K562 (cell line): Measurements from ENCODE around the gene TFF2. TPM values are rescaled to one million over a fixed set of nuclear protein-coding genes. Genes with fewer than 3 reads are reported as not detected.

Experiments used
- ATAC-seq: fragments of 200-7000 bp; cut with Tn5 transposase; 3 replicates; pipeline ENCODE4 v1.9.1; 2020; ENCODE audit warnings: moderate library complexity
- BruUV-seq: library from RNA; stranded (reverse); fragments of 400-500 nt; replicated peaks from 2 replicates; lab custom pipeline; 2021; lab: Mats Ljungman, UMichigan
- CTCF ChIA-PET: fragments of 300-600 bp; formaldehyde crosslinking; extraction: SDS; loops from one replicate; lab custom pipeline; 2021; ENCODE audit warnings: low intra/inter-chr PET ratio; lab: Yijun Ruan, JAX
- POLR2A ChIA-PET: fragments of 300-600, 350-650 bp; sonication (Branson Sonifier 250); formaldehyde crosslinking; extraction: SDS; loops from one replicate; lab custom pipeline; 2021; ENCODE audit warnings: antibody characterized with exemption, inconsistent platforms; lab: Yijun Ruan, JAX
- DNase-seq, 4 experiments: peaks; one replicate each; pipeline versions ENCODE4 v3.0.0 to v3.0.0-alpha.2; 2011 to 2018; ENCODE audit warnings: low spot score in 3 of 4, mixed read lengths in 3 of 4; ENCODE audit errors: extremely low read depth in 1 of 4
- FAIRE-seq: peaks from 2 replicates; lab custom pipeline; 2011; peaks lifted over from hg19 to GRCh38; lab: Jason Lieb, UNC
- H2AFZ ChIP-seq: 2 replicates; pipeline ENCODE4 v1.6.0; 2011; ENCODE audit warnings: low read depth, low read length, control low read depth, inconsistent platforms
- H3K27ac ChIP-seq: fragments of 200-600 bp; 3 replicates; pipeline ENCODE4 v1.8.0; 2011; ENCODE audit warnings: low read depth, mild to moderate bottlenecking, control low read depth, inconsistent platforms, low read length, moderate library complexity, mixed read lengths; ENCODE audit errors: extremely low read depth
- H3K27me3 ChIP-seq, 2 experiments: fragments of 300-600 bp in 1 of 2; 2 replicates in 1 of 2; 3 replicates in 1 of 2; pipeline versions ENCODE4 v1.6.0 to v1.8.0; 2011; ENCODE audit warnings: inconsistent platforms in 2 of 2, low read length in 2 of 2, mild to moderate bottlenecking in 1 of 2, mixed read lengths in 1 of 2, moderate library complexity in 1 of 2; ENCODE audit not compliant: control insufficient read depth in 2 of 2, insufficient read depth in 2 of 2
- H3K36me3 ChIP-seq: fragments of 300-600 bp; 3 replicates; pipeline ENCODE4 v1.8.0; 2011; ENCODE audit warnings: mild to moderate bottlenecking, low read length, inconsistent platforms; ENCODE audit not compliant: control insufficient read depth, insufficient read depth
- H3K4me1 ChIP-seq, 2 experiments: fragments of 200-600 bp in 1 of 2; replicated peaks in 1 of 2; 2 replicates in 1 of 2; 3 replicates in 1 of 2; pipeline versions ENCODE4 v1.5.1 to v1.8.0; 2011; ENCODE audit warnings: inconsistent platforms in 2 of 2, low read length in 2 of 2, mild to moderate bottlenecking in 1 of 2, mixed read lengths in 1 of 2, moderate library complexity in 1 of 2; ENCODE audit not compliant: control insufficient read depth in 2 of 2, insufficient read depth in 2 of 2
- H3K4me2 ChIP-seq: 2 replicates; pipeline ENCODE4 v1.6.1; 2011; ENCODE audit warnings: low read length, control low read depth, inconsistent platforms, mixed read lengths; ENCODE audit not compliant: insufficient read depth
- H3K4me3 ChIP-seq: fragments of 200-600 bp; sonication (generic), shearing (Covaris generic); 2 replicates; pipeline ENCODE4 v1.5.1; 2016; ENCODE audit warnings: control low read depth, inconsistent platforms
- H3K79me2 ChIP-seq: fragments of 200-600 bp; 3 replicates; pipeline ENCODE4 v1.8.0; 2011; ENCODE audit warnings: low read length, inconsistent platforms; ENCODE audit not compliant: control insufficient read depth, insufficient read depth
- H3K9ac ChIP-seq, 2 experiments: 2 replicates each; pipeline versions ENCODE4 v1.6.0 to v1.6.1; 2011; ENCODE audit warnings: low read depth in 2 of 2, low read length in 2 of 2, control low read depth in 1 of 2, inconsistent platforms in 1 of 2, mild to moderate bottlenecking in 1 of 2, mixed read lengths in 1 of 2; ENCODE audit not compliant: insufficient read depth in 1 of 2
- H3K9me1 ChIP-seq: one replicate; pipeline ENCODE4 v1.6.0; 2011; ENCODE audit warnings: inconsistent platforms, mild to moderate bottlenecking, low read length, moderate library complexity; ENCODE audit not compliant: control insufficient read depth, insufficient read depth
- H3K9me3 ChIP-seq: replicated peaks from 2 replicates; pipeline ENCODE4 v1.5.1; 2011; ENCODE audit warnings: low read depth, low read length, inconsistent platforms; ENCODE audit not compliant: control insufficient read depth, insufficient read depth
- H4K20me1 ChIP-seq: replicated peaks from 2 replicates; pipeline ENCODE4 v1.6.1; 2011; ENCODE audit warnings: low read length, inconsistent platforms, mixed read lengths; ENCODE audit not compliant: control insufficient read depth, insufficient read depth
- BRCA1 ChIP-seq, 2 experiments: fragments of 450-650 bp in 1 of 2; sonication (generic) in 1 of 2; formaldehyde crosslinking in 1 of 2; IDR thresholded peaks; 2 replicates each; pipeline versions ENCODE4 v1.5.0 to v1.6.1; 2017 to 2020; ENCODE audit warnings: mild to moderate bottlenecking in 1 of 2, missing genetic modification reagents in 1 of 2
- CREM ChIP-seq: IDR thresholded peaks from 2 replicates; pipeline ENCODE4 v1.6.1; 2014; ENCODE audit warnings: antibody characterized with exemption, low read depth
- HDAC6 ChIP-seq: IDR thresholded peaks from 2 replicates; pipeline ENCODE4 v1.6.1; 2012; ENCODE audit warnings: low read depth, mild to moderate bottlenecking, control low read depth, inconsistent platforms, low read length, moderate library complexity
- MEIS2 ChIP-seq: fragments of 450-650 bp; IDR thresholded peaks from 2 replicates; pipeline ENCODE4 v1.6.1; 2014; ENCODE audit warnings: mild to moderate bottlenecking; ENCODE audit not compliant: partially characterized antibody
- NCOA1 ChIP-seq: fragments of 450-650 bp; IDR thresholded peaks from 2 replicates; pipeline ENCODE4 v1.6.1; 2016; ENCODE audit warnings: low read depth
- NFE2L1 ChIP-seq: fragments of 450-650 bp; IDR thresholded peaks from 2 replicates; pipeline ENCODE4 v1.6.1; 2016; ENCODE audit warnings: missing genetic modification characterization, low read depth, mild to moderate bottlenecking, missing compliant biosample characterization, moderate library complexity, borderline replicate concordance
- PHF8 ChIP-seq: fragments of 200-600 bp; sonication (generic); IDR thresholded peaks from 2 replicates; pipeline ENCODE4 v1.6.1; 2012; ENCODE audit warnings: mixed run types, mild to moderate bottlenecking, inconsistent platforms, low read length, moderate library complexity, borderline replicate concordance
- RFX5 ChIP-seq: IDR thresholded peaks from 2 replicates; pipeline ENCODE4 v1.6.1; 2011; ENCODE audit warnings: low read depth, mild to moderate bottlenecking, improper control_type of control experiment, low read length
- TAF9B ChIP-seq: fragments of 450-650 bp; IDR thresholded peaks from 2 replicates; pipeline ENCODE4 v1.6.1; 2018; ENCODE audit warnings: mild to moderate bottlenecking; ENCODE audit not compliant: partially characterized antibody
- ZNF175 ChIP-seq: fragments of 200-800 bp; sonication (Bioruptor generic); IDR thresholded peaks from 2 replicates; pipeline ENCODE4 v1.6.1; 2016; ENCODE audit warnings: low read depth, mild to moderate bottlenecking, missing genetic modification characterization, missing compliant biosample characterization
- WGBS: fragments of 100-300 bp; shearing (Covaris generic); methylation state at CpG from one replicate; pipeline ENCODE4 v1.1.6; 2016; ENCODE audit warnings: low coverage, mixed read lengths; ENCODE audit not compliant: insufficient coverage; ENCODE audit errors: missing lambda C conversion rate; 5-methylcytosine and 5-hydroxymethylcytosine counted together
- in situ Hi-C: fragments of 300-500 bp; cut with MboI; formaldehyde crosslinking; loops from 4 replicates; pipeline ENCODE4 v1.15.0; 2018; ENCODE audit warnings: inconsistent platforms, mixed read lengths
- intact Hi-C: fragments of 100-400 bp; cut with micrococcal nuclease; formaldehyde crosslinking; loops from 2 replicates; pipeline ENCODE4 v1.14.2; 2022
- polyA plus RNA-seq, 8 experiments: library from polyadenylated mRNA; depleted of rRNA in 4 of 8; stranded (reverse) in 5 of 8; unstranded in 3 of 8; fragments of >200 nt; fragmentation: Nextera tagmentation in 2 of 8; fragmentation: Illumina TruSeq in 1 of 8; extraction: Ambion mirVana in 2 of 8; extraction: Trizol in 1 of 8; gene quantifications; 2 replicates each; pipeline versions ENCODE4 v1.2.1 to v1.2.3, GENCODE V29; 2011 to 2014; ENCODE audit warnings: inconsistent platforms in 1 of 8, missing spikeins in 1 of 8
- total RNA-seq, 7 experiments: library from RNA; depleted of rRNA in 6 of 7; stranded (reverse); fragments of >200 nt in 6 of 7; fragmentation: Illumina TruSeq in 2 of 7; extraction: Trizol in 2 of 7; gene quantifications; 2 replicates each; pipeline versions ENCODE4 v1.2.1 to v1.2.3, GENCODE V29; 2011 to 2021; ENCODE audit warnings: low replicate concordance in 1 of 7
- TF ChIP-seq, protein P1 (sequence below): fragments of 250-450 bp; sonication (Bioruptor Pico); IDR thresholded peaks from 2 replicates; pipeline ENCODE4 v1.9.0; 2021; ENCODE audit warnings: mild to moderate bottlenecking, inconsistent platforms
- TF ChIP-seq, protein P2 (sequence below): fragments of 250-450 bp; sonication (Bioruptor Pico); IDR thresholded peaks from 2 replicates; pipeline ENCODE4 v1.8.0; 2022; ENCODE audit warnings: inconsistent platforms, mild to moderate bottlenecking, moderate library complexity, borderline replicate concordance
- TF ChIP-seq, protein P3 (sequence below): fragments of 450-650 bp; conservative IDR thresholded peaks from 2 replicates; pipeline ENCODE4 v1.6.1; 2016; ENCODE audit warnings: missing genetic modification characterization, low read depth, mild to moderate bottlenecking, control low read depth, missing compliant biosample characterization
- TF ChIP-seq, protein P4 (sequence below): sonication (generic); formaldehyde crosslinking; IDR thresholded peaks from 2 replicates; pipeline ENCODE4 v1.8.0; 2022; ENCODE audit warnings: mild to moderate bottlenecking, low read depth, missing genetic modification reagents

TFF2 gene
- total and polyA plus RNA-seq, 9 of the 15 experiments (the other 6 are each of a cell fraction or from before 2014, with no cell fraction given), result not detected

DNA sequence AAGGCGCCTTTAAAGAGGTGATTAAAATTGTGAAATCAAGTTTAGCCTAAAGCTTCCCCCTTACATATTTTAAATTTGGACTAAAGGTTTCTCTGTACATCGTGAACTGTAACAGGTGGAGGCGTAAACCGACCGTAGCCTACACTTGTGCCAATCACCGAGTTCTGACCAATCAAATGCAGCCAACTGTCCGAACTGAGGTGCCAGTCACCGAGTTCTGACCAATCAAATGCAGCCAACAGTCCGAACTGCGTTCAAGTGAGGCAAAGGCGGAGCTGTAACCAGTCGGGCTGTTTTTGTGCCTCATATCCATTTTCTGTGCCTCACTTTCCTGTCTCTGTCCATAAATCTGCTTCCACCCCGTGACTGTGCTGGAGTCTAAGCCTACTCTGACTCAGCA is 8.1 kb upstream of the TFF2 start:
- no peaks in the 10 kb centered on the region for H4K20me1 ChIP-seq
- POLR2A ChIA-PET, result interaction anchor here (0.5 to 1.2 kb wide), 4 partner anchors 9 to 219 kb away, joined by 3 to 4 read pairs (median 4); no protein-coding TSS in a partner anchor
- in situ Hi-C loops, result no loop called here
- H3K4me3 ChIP-seq, result no peak overlapping the region
- H3K9me1 ChIP-seq, result no peaks in the 10 kb centered on the region
- peak; percentile 74 for ATAC-seq
- H3K36me3 ChIP-seq, result no peaks in the 10 kb centered on the region
- no peak overlapping the region for H3K9ac ChIP-seq
- CTCF ChIA-PET, result no interaction called here
- H2AFZ ChIP-seq, result no peak overlapping the region
- BruUV-seq, result no TSS peak
- WGBS, result 5% methylated on average over 13 of the region's 13 CpGs
- H3K79me2 ChIP-seq, result no peaks in the 10 kb centered on the region
- H3K4me2 ChIP-seq, result no peak overlapping the region
- H3K4me1 ChIP-seq, result no peaks in the 10 kb centered on the region; a peak in 1 of 5 replicates
- peak; percentile 69 for FAIRE-seq
- no peak overlapping the region for H3K27ac ChIP-seq
- intact Hi-C loops, result no loop called here
- H3K9me3 ChIP-seq, result 0 out of 2 replicates have a peak, but pooled peaks cover 2% of the 10 kb centered on the region
- peak in 2 of 4 experiments; percentile 50 to 73 for DNase-seq
- H3K27me3 ChIP-seq, result peaks cover 18 to 60% of the 10 kb centered on the region in 2 experiments
- TF ChIP-seq ZNF175 (CRISPR knock-in tag) (no peak), TAF9B (no peak), RFX5 (no peak), HDAC6 (no peak), PHF8 (no peak), MEIS2 (peak; percentile 32), BRCA1 (IDR thresholded peaks at IDR 0.05) (no peak), BRCA1 (CRISPR knock-in tag; IDR thresholded peaks at IDR 0.05) (no peak), NFE2L1 (tag) (no peak), NCOA1 (no peak), CREM (0 out of 2 replicates have a peak, but pooled peaks have one; percentile 10)
- TF ChIP-seq, protein P1, sequence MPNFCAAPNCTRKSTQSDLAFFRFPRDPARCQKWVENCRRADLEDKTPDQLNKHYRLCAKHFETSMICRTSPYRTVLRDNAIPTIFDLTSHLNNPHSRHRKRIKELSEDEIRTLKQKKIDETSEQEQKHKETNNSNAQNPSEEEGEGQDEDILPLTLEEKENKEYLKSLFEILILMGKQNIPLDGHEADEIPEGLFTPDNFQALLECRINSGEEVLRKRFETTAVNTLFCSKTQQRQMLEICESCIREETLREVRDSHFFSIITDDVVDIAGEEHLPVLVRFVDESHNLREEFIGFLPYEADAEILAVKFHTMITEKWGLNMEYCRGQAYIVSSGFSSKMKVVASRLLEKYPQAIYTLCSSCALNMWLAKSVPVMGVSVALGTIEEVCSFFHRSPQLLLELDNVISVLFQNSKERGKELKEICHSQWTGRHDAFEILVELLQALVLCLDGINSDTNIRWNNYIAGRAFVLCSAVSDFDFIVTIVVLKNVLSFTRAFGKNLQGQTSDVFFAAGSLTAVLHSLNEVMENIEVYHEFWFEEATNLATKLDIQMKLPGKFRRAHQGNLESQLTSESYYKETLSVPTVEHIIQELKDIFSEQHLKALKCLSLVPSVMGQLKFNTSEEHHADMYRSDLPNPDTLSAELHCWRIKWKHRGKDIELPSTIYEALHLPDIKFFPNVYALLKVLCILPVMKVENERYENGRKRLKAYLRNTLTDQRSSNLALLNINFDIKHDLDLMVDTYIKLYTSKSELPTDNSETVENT (CRISPR knock-in tag), result no peak
- TF ChIP-seq, protein P2, sequence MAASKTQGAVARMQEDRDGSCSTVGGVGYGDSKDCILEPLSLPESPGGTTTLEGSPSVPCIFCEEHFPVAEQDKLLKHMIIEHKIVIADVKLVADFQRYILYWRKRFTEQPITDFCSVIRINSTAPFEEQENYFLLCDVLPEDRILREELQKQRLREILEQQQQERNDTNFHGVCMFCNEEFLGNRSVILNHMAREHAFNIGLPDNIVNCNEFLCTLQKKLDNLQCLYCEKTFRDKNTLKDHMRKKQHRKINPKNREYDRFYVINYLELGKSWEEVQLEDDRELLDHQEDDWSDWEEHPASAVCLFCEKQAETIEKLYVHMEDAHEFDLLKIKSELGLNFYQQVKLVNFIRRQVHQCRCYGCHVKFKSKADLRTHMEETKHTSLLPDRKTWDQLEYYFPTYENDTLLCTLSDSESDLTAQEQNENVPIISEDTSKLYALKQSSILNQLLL (CRISPR knock-in tag), result no peak
- TF ChIP-seq, protein P3, sequence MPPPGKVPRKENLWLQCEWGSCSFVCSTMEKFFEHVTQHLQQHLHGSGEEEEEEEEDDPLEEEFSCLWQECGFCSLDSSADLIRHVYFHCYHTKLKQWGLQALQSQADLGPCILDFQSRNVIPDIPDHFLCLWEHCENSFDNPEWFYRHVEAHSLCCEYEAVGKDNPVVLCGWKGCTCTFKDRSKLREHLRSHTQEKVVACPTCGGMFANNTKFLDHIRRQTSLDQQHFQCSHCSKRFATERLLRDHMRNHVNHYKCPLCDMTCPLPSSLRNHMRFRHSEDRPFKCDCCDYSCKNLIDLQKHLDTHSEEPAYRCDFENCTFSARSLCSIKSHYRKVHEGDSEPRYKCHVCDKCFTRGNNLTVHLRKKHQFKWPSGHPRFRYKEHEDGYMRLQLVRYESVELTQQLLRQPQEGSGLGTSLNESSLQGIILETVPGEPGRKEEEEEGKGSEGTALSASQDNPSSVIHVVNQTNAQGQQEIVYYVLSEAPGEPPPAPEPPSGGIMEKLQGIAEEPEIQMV, result no peak
- TF ChIP-seq, protein P4, sequence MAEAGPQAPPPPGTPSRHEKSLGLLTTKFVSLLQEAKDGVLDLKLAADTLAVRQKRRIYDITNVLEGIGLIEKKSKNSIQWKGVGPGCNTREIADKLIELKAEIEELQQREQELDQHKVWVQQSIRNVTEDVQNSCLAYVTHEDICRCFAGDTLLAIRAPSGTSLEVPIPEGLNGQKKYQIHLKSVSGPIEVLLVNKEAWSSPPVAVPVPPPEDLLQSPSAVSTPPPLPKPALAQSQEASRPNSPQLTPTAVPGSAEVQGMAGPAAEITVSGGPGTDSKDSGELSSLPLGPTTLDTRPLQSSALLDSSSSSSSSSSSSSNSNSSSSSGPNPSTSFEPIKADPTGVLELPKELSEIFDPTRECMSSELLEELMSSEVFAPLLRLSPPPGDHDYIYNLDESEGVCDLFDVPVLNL (CRISPR knock-in tag), result no peak
